IMR-90 (cell line): ENCODE measurements around the gene PPP1R12C. TPM values are rescaled to one million over a fixed set of nuclear protein-coding genes. Genes with fewer than 3 reads are reported as not detected.

ENCODE experiments used
- ATAC-seq: fragments of 200-7000 bp; cut with Tn5 transposase; 2 replicates; pipeline ENCODE4 v1.9.1; 2020; ENCODE audit warnings: low read depth, mild to moderate bottlenecking, moderate library complexity
- BruUV-seq: library from RNA; stranded (reverse); fragments of 400-500 nt; replicated peaks from 2 replicates; lab custom pipeline; 2021; lab: Mats Ljungman, UMichigan
- CTCF ChIA-PET: fragments of 300-600 bp; formaldehyde crosslinking; extraction: SDS; loops from one replicate; lab custom pipeline; 2021; ENCODE audit warnings: antibody characterized with exemption; lab: Yijun Ruan, JAX
- POLR2A ChIA-PET: fragments of 300-600 bp; sonication (Branson Sonifier 250); formaldehyde crosslinking; loops from one replicate; lab custom pipeline; 2022; ENCODE audit warnings: antibody characterized with exemption; ENCODE audit not compliant: unreplicated experiment; lab: Charles Lee
- DNase-seq: peaks from one replicate; pipeline ENCODE4 v3.0.0; 2013
- H2AFZ ChIP-seq: replicated peaks from 2 replicates; pipeline ENCODE3; 2013; ENCODE audit warnings: low read length, mild to moderate bottlenecking; ENCODE audit not compliant: poor library complexity
- H2AK5ac ChIP-seq: 2 replicates; pipeline ENCODE4 v1.6.1; 2013; ENCODE audit warnings: low read depth, low read length, inconsistent platforms
- H2AK9ac ChIP-seq: replicated peaks from 2 replicates; pipeline ENCODE3; 2013; ENCODE audit warnings: mild to moderate bottlenecking, low read depth, low read length, moderate library complexity; ENCODE audit not compliant: poor library complexity
- H2BK120ac ChIP-seq: 2 replicates; pipeline ENCODE4 v1.6.1; 2013; ENCODE audit warnings: low read depth, low read length, inconsistent platforms
- H2BK15ac ChIP-seq: 3 replicates; pipeline ENCODE4 v1.6.1; 2013; ENCODE audit warnings: low read depth, low read length, inconsistent platforms
- H2BK20ac ChIP-seq: 2 replicates; pipeline ENCODE4 v1.6.1; 2013; ENCODE audit warnings: low read depth, mild to moderate bottlenecking, inconsistent platforms, low read length, moderate library complexity
- H2BK5ac ChIP-seq: 2 replicates; pipeline ENCODE4 v1.6.1; 2013; ENCODE audit warnings: mild to moderate bottlenecking, low read depth, low read length, inconsistent platforms; ENCODE audit not compliant: poor library complexity, severe bottlenecking
- H3K14ac ChIP-seq: replicated peaks from 2 replicates; pipeline ENCODE4 v1.6.1; 2013; ENCODE audit warnings: low read depth, low read length, inconsistent platforms
- H3K18ac ChIP-seq: 2 replicates; pipeline ENCODE4 v1.6.1; 2013; ENCODE audit warnings: low read depth, low read length, control low read depth
- H3K23ac ChIP-seq: 2 replicates; pipeline ENCODE4 v1.6.1; 2013; ENCODE audit warnings: low read depth, low read length, inconsistent platforms
- H3K27ac ChIP-seq: 2 replicates; pipeline ENCODE4 v1.5.1; 2013; ENCODE audit warnings: mild to moderate bottlenecking, control low read depth, low read length; ENCODE audit not compliant: insufficient read depth
- H3K27me3 ChIP-seq: 2 replicates; pipeline ENCODE4 v1.6.1; 2013; ENCODE audit warnings: low read length; ENCODE audit not compliant: control insufficient read depth, insufficient read depth
- H3K36me3 ChIP-seq: 2 replicates; pipeline ENCODE4 v1.6.1; 2013; ENCODE audit warnings: low read length, mixed read lengths; ENCODE audit not compliant: control insufficient read depth, insufficient read depth
- H3K4ac ChIP-seq: 2 replicates; pipeline ENCODE4 v1.6.1; 2013; ENCODE audit warnings: low read depth, low read length, inconsistent platforms
- H3K4me1 ChIP-seq: 2 replicates; pipeline ENCODE4 v1.6.1; 2013; ENCODE audit warnings: low read length, mixed read lengths; ENCODE audit not compliant: control insufficient read depth, insufficient read depth
- H3K4me2 ChIP-seq: 2 replicates; pipeline ENCODE4 v1.6.1; 2013; ENCODE audit warnings: low read depth, mild to moderate bottlenecking, control low read depth, low read length, moderate library complexity
- H3K4me3 ChIP-seq: 2 replicates; pipeline ENCODE4 v1.5.1; 2013; ENCODE audit warnings: low read depth, mild to moderate bottlenecking, control low read depth, low read length, moderate library complexity; ENCODE audit not compliant: insufficient read depth
- H3K56ac ChIP-seq: 2 replicates; pipeline ENCODE4 v1.6.1; 2013; ENCODE audit warnings: low read length, inconsistent platforms; ENCODE audit not compliant: insufficient read depth; ENCODE audit errors: extremely low read depth
- H3K79me1 ChIP-seq, 2 experiments: 2 replicates each; pipeline ENCODE4 v1.6.1; 2013; ENCODE audit warnings: low read length in 2 of 2, inconsistent platforms in 1 of 2, low read depth in 1 of 2
- H3K9ac ChIP-seq: 2 replicates; pipeline ENCODE4 v1.6.1; 2013; ENCODE audit warnings: low read depth, low read length, control low read depth
- H3K9me1 ChIP-seq: 2 replicates; pipeline ENCODE4 v1.6.1; 2013; ENCODE audit warnings: low read length, inconsistent platforms; ENCODE audit not compliant: insufficient read depth
- H3K9me3 ChIP-seq: 2 replicates; pipeline ENCODE4 v1.6.1; 2013; ENCODE audit warnings: low read length; ENCODE audit not compliant: control insufficient read depth, insufficient read depth
- H4K20me1 ChIP-seq: 2 replicates; pipeline ENCODE4 v1.6.1; 2013; ENCODE audit warnings: low read length, inconsistent platforms; ENCODE audit not compliant: insufficient read depth
- H4K5ac ChIP-seq: 2 replicates; pipeline ENCODE4 v1.6.1; 2013; ENCODE audit warnings: mild to moderate bottlenecking, low read depth, low read length, control low read depth
- H4K8ac ChIP-seq, 2 experiments: 2 replicates each; pipeline ENCODE4 v1.6.1; 2013; ENCODE audit warnings: low read depth in 2 of 2, low read length in 2 of 2, control low read depth in 1 of 2, inconsistent platforms in 1 of 2
- H4K91ac ChIP-seq: 2 replicates; pipeline ENCODE4 v1.6.1; 2013; ENCODE audit warnings: low read depth, low read length, inconsistent platforms; ENCODE audit not compliant: insufficient read depth
- BHLHE40 ChIP-seq: fragments of 150-350 bp; IDR thresholded peaks from 2 replicates; pipeline ENCODE4 v1.6.1; 2016; ENCODE audit warnings: mild to moderate bottlenecking, low read depth, low read length
- CHD1 ChIP-seq: IDR thresholded peaks from 2 replicates; pipeline ENCODE4 v1.6.1; 2012; ENCODE audit warnings: low read depth, low read length, improper control_type of control experiment
- CTCF ChIP-seq: conservative IDR thresholded peaks from 2 replicates; pipeline ENCODE4 v1.5.1; 2012; ENCODE audit warnings: mild to moderate bottlenecking, low read depth, low read length, improper control_type of control experiment
- ELK1 ChIP-seq: fragments of 150-350 bp; IDR thresholded peaks from 2 replicates; pipeline ENCODE4 v1.6.1; 2016; ENCODE audit warnings: low read depth, mild to moderate bottlenecking, low read length, moderate library complexity, borderline replicate concordance
- FOS ChIP-seq: fragments of 150-350 bp; IDR thresholded peaks from 2 replicates; pipeline ENCODE4 v1.6.1; 2016; ENCODE audit warnings: low read depth, low read length
- MAFK ChIP-seq: IDR thresholded peaks from 2 replicates; pipeline ENCODE4 v1.6.1; 2012; ENCODE audit warnings: low read depth, low read length, improper control_type of control experiment
- MAZ ChIP-seq: IDR thresholded peaks from 2 replicates; pipeline ENCODE4 v1.6.1; 2012; ENCODE audit warnings: low read depth, mild to moderate bottlenecking, low read length, improper control_type of control experiment, moderate library complexity, borderline replicate concordance
- NFE2L2 ChIP-seq: fragments of 150-350 bp; IDR thresholded peaks from 2 replicates; pipeline ENCODE4 v1.6.1; 2016; ENCODE audit warnings: low read depth, mild to moderate bottlenecking, low read length
- POLR2A ChIP-seq: IDR thresholded peaks from 2 replicates; pipeline ENCODE4 v1.6.1; 2012; ENCODE audit warnings: mild to moderate bottlenecking, low read depth, low read length
- RAD21 ChIP-seq: IDR thresholded peaks from 2 replicates; pipeline ENCODE4 v1.6.1; 2012; ENCODE audit warnings: low read length, improper control_type of control experiment
- RCOR1 ChIP-seq: IDR thresholded peaks from 2 replicates; pipeline ENCODE4 v1.6.1; 2012; ENCODE audit warnings: mild to moderate bottlenecking, low read length, improper control_type of control experiment; ENCODE audit not compliant: insufficient replicate concordance
- RFX5 ChIP-seq: IDR thresholded peaks from 2 replicates; pipeline ENCODE4 v1.8.0; 2012; ENCODE audit warnings: low read depth, mild to moderate bottlenecking, low read length, moderate library complexity
- SMC3 ChIP-seq: fragments of 150-350 bp; IDR thresholded peaks from 2 replicates; pipeline ENCODE4 v1.6.1; 2016; ENCODE audit warnings: low read depth, mild to moderate bottlenecking, antibody characterized with exemption, low read length, moderate library complexity
- WGBS, 2 experiments: methylation state at CpG; one replicate each; pipeline versions ENCODE4 v1.1.5 to v1.1.7; 2013; ENCODE audit warnings: missing lambda C conversion rate in 2 of 2; ENCODE audit not compliant: insufficient read length in 1 of 2; ENCODE audit errors: extremely low coverage in 2 of 2; 5-methylcytosine and 5-hydroxymethylcytosine counted together
- dilution Hi-C: fragments of 300-500 bp; cut with HindIII; formaldehyde crosslinking; loops from one replicate; pipeline ENCODE4 v1.14.3; 2018; ENCODE audit warnings: low sequenced_read_pairs; ENCODE audit not compliant: unreplicated experiment
- in situ Hi-C: fragments of 300-500 bp; cut with MboI; formaldehyde crosslinking; loops from 3 replicates; pipeline ENCODE4 v1.14.3; 2019; ENCODE audit warnings: low sequenced_read_pairs, inconsistent platforms, mixed read lengths
- intact Hi-C: fragments of 100-400 bp; cut with micrococcal nuclease; formaldehyde crosslinking; loops from 2 replicates; pipeline ENCODE4 v1.10.0; 2022
- polyA plus RNA-seq, 3 experiments: library from polyadenylated mRNA; depleted of rRNA; stranded (reverse); fragments of >200 nt; gene quantifications; 2 replicates each; pipeline ENCODE4 v1.2.3, GENCODE V29; 2012; ENCODE audit warnings: low replicate concordance in 1 of 3
- total RNA-seq: library from RNA; depleted of rRNA; stranded (reverse); fragments of >200 nt; gene quantifications from 2 replicates; pipeline ENCODE4 v1.2.3, GENCODE V29; 2012

Gene PPP1R12C
- total and polyA plus RNA-seq, 2 of the 4 experiments (the other 2 are of a cell fraction): 21.5 to 81.4 TPM

GRCh38 chr19:55131421-55131820, 14.0 kb upstream of the PPP1R12C start:
- no TSS peak for BruUV-seq

More at GRCh38 chr19:55131421-55131820, 14.0 kb upstream of the PPP1R12C start:
- ChIA-PET POLR2A (no interaction called here), CTCF (no interaction called here)
- H3K4me2 ChIP-seq: peak overlapping the region; percentile 18
- ATAC-seq (peak; percentile 82), DNase-seq (peak; percentile 57)
- no peaks in the 10 kb centered on the region for H3K9me3 ChIP-seq
- H3K36me3 ChIP-seq: no peaks in the 10 kb centered on the region
- no peaks in the 10 kb centered on the region for H3K79me1 ChIP-seq
- no peak overlapping the region for H3K4me3 ChIP-seq
- H3K27ac ChIP-seq: no peak overlapping the region
- peaks cover 23% of the 10 kb centered on the region for H3K27me3 ChIP-seq
- no peak overlapping the region for H3K18ac ChIP-seq
- no peak overlapping the region for H2BK15ac ChIP-seq
- WGBS, 2 experiments: 35% methylated on average over 7 of the region's 16 CpGs; no CpG with 5 or more reads in 1 of the 2 experiments
- no peak overlapping the region for H2AFZ ChIP-seq
- H4K5ac ChIP-seq: no peak overlapping the region
- H3K4ac ChIP-seq: no peak overlapping the region
- no peak overlapping the region for H3K14ac ChIP-seq
- H4K91ac ChIP-seq: no peak overlapping the region
- no peaks in the 10 kb centered on the region for H3K9me1 ChIP-seq
- H3K23ac ChIP-seq: no peak overlapping the region
- no peak overlapping the region for H3K56ac ChIP-seq
- H2AK5ac ChIP-seq: no peak overlapping the region
- H2BK20ac ChIP-seq: no peak overlapping the region
- H3K9ac ChIP-seq: no peak overlapping the region
- no peak overlapping the region for H2AK9ac ChIP-seq
- H4K8ac ChIP-seq: no peak overlapping the region
- TF ChIP-seq RCOR1 (no peak), MAZ (no peak), BHLHE40 (no peak), POLR2A (no peak), CHD1 (no peak), RFX5 (no peak), MAFK (no peak), CTCF (no peak), RAD21 (no peak), ELK1 (no peak), SMC3 (no peak), FOS (no peak), NFE2L2 (no peak)
- H3K4me1 ChIP-seq: no peaks in the 10 kb centered on the region
- no peak overlapping the region for H2BK120ac ChIP-seq
- no peak overlapping the region for H2BK5ac ChIP-seq
- in situ Hi-C loops: no loop called here
- dilution Hi-C loops: no loop called here
- intact Hi-C loops: no loop called here
- no peaks in the 10 kb centered on the region for H4K20me1 ChIP-seq
